Duodenal mucosa (tissue), 2 donors: Measurements from ENCODE around the gene TECPR2.

Source experiments
- H3K27ac ChIP-seq: one replicate; pipeline ENCODE4 v1.7.0; 2013; ENCODE audit warnings: low read depth, low read length
- H3K27me3 ChIP-seq, 2 donors: one replicate each; pipeline ENCODE4 v1.7.0; 2013; ENCODE audit warnings: low read length in 2 of 2, control low read depth in 1 of 2; ENCODE audit not compliant: insufficient read depth in 2 of 2, control insufficient read depth in 1 of 2
- H3K36me3 ChIP-seq, 2 donors: one replicate each; pipeline ENCODE4 v1.7.0; 2013; ENCODE audit warnings: low read length in 2 of 2, control low read depth in 1 of 2; ENCODE audit not compliant: insufficient read depth in 2 of 2, control insufficient read depth in 1 of 2
- H3K4me1 ChIP-seq, 2 donors: one replicate each; pipeline ENCODE4 v1.7.0; 2013; ENCODE audit warnings: low read length in 2 of 2, control low read depth in 1 of 2; ENCODE audit not compliant: insufficient read depth in 2 of 2, control insufficient read depth in 1 of 2
- H3K4me3 ChIP-seq, 2 donors: one replicate each; pipeline ENCODE4 v1.7.0; 2013; ENCODE audit warnings: low read length in 2 of 2, low read depth in 1 of 2
- H3K9ac ChIP-seq, 2 donors: one replicate each; pipeline ENCODE4 v1.7.0; 2013; ENCODE audit warnings: low read length in 2 of 2, low read depth in 1 of 2
- H3K9me3 ChIP-seq, 2 donors: one replicate each; pipeline ENCODE4 v1.7.0; 2013; ENCODE audit warnings: low read length in 2 of 2, control low read depth in 1 of 2; ENCODE audit not compliant: control insufficient read depth in 1 of 2

Gene TECPR2, protein sequence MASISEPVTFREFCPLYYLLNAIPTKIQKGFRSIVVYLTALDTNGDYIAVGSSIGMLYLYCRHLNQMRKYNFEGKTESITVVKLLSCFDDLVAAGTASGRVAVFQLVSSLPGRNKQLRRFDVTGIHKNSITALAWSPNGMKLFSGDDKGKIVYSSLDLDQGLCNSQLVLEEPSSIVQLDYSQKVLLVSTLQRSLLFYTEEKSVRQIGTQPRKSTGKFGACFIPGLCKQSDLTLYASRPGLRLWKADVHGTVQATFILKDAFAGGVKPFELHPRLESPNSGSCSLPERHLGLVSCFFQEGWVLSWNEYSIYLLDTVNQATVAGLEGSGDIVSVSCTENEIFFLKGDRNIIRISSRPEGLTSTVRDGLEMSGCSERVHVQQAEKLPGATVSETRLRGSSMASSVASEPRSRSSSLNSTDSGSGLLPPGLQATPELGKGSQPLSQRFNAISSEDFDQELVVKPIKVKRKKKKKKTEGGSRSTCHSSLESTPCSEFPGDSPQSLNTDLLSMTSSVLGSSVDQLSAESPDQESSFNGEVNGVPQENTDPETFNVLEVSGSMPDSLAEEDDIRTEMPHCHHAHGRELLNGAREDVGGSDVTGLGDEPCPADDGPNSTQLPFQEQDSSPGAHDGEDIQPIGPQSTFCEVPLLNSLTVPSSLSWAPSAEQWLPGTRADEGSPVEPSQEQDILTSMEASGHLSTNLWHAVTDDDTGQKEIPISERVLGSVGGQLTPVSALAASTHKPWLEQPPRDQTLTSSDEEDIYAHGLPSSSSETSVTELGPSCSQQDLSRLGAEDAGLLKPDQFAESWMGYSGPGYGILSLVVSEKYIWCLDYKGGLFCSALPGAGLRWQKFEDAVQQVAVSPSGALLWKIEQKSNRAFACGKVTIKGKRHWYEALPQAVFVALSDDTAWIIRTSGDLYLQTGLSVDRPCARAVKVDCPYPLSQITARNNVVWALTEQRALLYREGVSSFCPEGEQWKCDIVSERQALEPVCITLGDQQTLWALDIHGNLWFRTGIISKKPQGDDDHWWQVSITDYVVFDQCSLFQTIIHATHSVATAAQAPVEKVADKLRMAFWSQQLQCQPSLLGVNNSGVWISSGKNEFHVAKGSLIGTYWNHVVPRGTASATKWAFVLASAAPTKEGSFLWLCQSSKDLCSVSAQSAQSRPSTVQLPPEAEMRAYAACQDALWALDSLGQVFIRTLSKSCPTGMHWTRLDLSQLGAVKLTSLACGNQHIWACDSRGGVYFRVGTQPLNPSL (N-terminal part only)

GRCh38 chr14:102362545-102363181 lies at the start of gene TECPR2, which contains the start of gene CINP:
TECPR2 (plus strand) TSS chr14:102362941; CDS start chr14:102376722, 13,781 bp downstream.
CINP (minus strand) TSS chr14:102362890; CDS start chr14:102362851, 39 bp downstream.
- H3K27ac ChIP-seq, result peak within 1 kb of the TSS; percentile 91
- H3K27me3 ChIP-seq, result no peaks in the 10 kb centered on the region
- peaks cover 19 to 20% of the 10 kb centered on the region in 2 donors for H3K4me1 ChIP-seq

GRCh38 chr14:102314242-102315011 lies 48.3 kb upstream of the TECPR2 start:
- peaks cover 12 to 36% of the 10 kb centered on the region in 2 donors for H3K4me1 ChIP-seq
- no peaks in the 10 kb centered on the region for H3K9me3 ChIP-seq
- peak overlapping the region; percentile 71 to 85 for H3K4me3 ChIP-seq
- H3K9ac ChIP-seq, result peak overlapping the region; percentile 20 to 80
- H3K27me3 ChIP-seq, result no peaks in the 10 kb centered on the region
- no peak overlapping the region for H3K27ac ChIP-seq
- no peaks in the 10 kb centered on the region for H3K36me3 ChIP-seq

More at GRCh38 chr14:102362545-102363181, at the start of gene TECPR2, which contains the start of gene CINP:
- H3K9ac ChIP-seq, result peak within 1 kb of the TSS; percentile 88 to 90
- H3K36me3 ChIP-seq, result peaks cover 0 to 23% of the 10 kb centered on the region in 2 donors
- peak within 1 kb of the TSS; percentile 95 to 99 for H3K4me3 ChIP-seq
- H3K9me3 ChIP-seq, result no peaks in the 10 kb centered on the region

- Histone ChIP-seq H3K4me3 (no peak overlapping the region), H3K27ac (no peak overlapping the region), H3K27me3 (no peaks in the 10 kb centered on the region), H3K9ac (no peak overlapping the region), H3K9me3 (no peaks in the 10 kb centered on the region), H3K36me3 (no peaks in the 10 kb centered on the region), H3K4me1 (peaks cover 12 to 37% of the 10 kb centered on the region in 2 donors)
Measured at GRCh38 chr14:102315121-102315520, 47.6 kb upstream of the TECPR2 start.

DNA sequence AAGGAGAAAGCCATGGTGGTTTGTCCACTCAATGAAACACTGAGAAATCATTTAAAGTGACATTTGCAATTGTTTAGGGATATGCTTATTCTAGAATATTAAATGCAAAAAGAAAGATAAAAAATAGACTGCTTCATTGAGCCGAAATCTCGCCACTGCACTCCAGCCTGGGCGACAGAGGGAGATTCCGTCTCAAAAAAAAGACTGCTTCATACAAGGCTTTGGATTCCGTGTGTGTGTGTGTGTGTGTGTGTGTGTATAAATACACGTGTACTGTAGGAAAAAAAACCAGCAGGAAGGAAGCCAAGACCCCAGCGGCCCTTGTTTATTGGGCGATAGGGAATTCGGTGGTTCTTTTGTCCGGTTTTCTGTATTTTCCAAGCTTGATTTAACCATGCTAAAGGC lies 46.4 kb upstream of the TECPR2 start:
- Histone ChIP-seq H3K4me3 (peak overlapping the region; percentile 81 to 82), H3K36me3 (no peaks in the 10 kb centered on the region), H3K27ac (no peak overlapping the region), H3K9me3 (no peaks in the 10 kb centered on the region), H3K4me1 (peaks cover 24 to 49% of the 10 kb centered on the region in 2 donors), H3K27me3 (no peaks in the 10 kb centered on the region), H3K9ac (peak overlapping the region; percentile 44 to 67)

DNA sequence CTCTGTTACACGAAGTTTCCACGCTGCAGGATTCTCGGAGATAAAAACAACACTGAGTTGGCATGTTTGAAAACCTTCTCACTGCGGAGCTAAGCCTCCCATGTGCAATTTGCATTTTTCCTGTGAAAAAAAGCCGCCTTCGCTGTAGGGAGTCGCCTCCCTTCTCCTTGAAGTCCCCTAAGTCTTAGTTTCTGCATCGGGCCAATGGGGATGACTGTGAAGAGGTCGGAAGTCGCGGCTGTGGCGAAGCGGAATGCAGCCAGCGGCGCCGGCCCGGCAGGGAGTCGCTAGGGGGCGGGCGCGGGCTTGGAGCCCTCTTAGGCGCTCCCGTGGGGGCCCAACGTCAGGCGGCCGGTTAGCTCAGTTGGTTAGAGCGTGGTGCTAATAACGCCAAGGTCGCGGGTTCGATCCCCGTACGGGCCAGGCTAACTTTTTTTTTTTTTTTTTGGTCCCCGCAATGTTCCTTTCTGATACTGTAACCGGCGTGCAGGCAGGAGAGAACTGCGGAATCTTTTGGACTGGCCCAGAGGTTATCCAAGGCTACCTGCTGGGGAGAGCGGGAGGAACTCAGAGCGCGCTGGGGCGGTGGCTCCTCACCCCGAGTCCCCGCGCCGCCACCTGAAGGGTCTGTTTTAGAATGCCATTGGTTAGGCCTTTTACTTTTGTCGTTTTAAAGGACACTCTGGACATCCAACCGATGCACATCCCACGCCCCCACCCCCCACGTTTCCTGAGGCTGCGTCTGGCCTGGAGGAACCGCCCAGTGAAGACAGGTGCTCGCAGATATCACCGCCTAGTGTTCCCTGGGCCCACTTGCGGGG lies 45.8 kb upstream of the TECPR2 start:
- Histone ChIP-seq H3K4me1 (peaks cover 30 to 56% of the 10 kb centered on the region in 2 donors), H3K27me3 (no peaks in the 10 kb centered on the region), H3K4me3 (peak overlapping the region; percentile 81 to 82), H3K9ac (peak overlapping the region; percentile 67 to 74), H3K9me3 (no peaks in the 10 kb centered on the region), H3K27ac (peak overlapping the region; percentile 65), H3K36me3 (no peaks in the 10 kb centered on the region)

DNA sequence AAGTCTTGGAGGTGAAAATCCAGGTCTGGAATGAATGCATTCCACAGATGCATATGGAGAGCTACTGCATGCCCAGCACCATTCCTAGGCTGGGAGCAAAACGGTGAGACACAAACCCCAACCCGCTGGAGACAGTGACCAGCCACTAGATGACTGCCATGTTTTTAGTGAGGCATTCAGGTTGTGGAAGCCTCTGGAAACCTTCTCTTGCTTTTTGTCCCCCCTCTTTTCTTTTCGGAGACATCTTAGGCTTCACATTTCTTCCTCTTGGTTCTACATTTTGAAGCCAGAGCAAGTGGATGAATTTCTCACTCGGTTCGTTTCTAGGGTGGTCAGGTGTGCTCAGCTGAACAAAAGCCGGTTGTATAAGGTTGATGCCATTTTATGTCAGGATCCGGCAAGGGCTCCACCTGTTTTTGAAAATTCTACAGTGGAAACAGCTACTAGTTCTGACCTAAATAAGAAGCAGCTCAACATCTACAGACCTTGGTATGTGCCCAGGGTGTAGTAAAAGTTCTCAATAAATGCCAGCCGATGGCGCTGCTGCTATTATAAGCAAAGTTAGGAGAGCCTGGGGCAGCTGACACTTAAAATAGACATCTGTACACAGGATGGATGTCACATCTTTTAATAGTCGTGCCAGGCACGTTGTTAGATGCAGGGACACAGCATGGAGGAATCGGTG lies 45.0 kb upstream of the TECPR2 start:
- no peaks in the 10 kb centered on the region for H3K9me3 ChIP-seq
- H3K9ac ChIP-seq, result peak overlapping the region; percentile 65 to 74
- H3K27me3 ChIP-seq, result no peaks in the 10 kb centered on the region
- H3K27ac ChIP-seq, result peak overlapping the region; percentile 65
- H3K36me3 ChIP-seq, result no peaks in the 10 kb centered on the region
- H3K4me3 ChIP-seq, result peak overlapping the region; percentile 81 to 82
- peaks cover 37 to 63% of the 10 kb centered on the region in 2 donors for H3K4me1 ChIP-seq

- H3K9ac ChIP-seq, result peak overlapping the region; percentile 75 to 93
- H3K27me3 ChIP-seq, result no peaks in the 10 kb centered on the region
- peak overlapping the region; percentile 85 to 90 for H3K4me3 ChIP-seq
- peaks cover 40 to 63% of the 10 kb centered on the region in 2 donors for H3K4me1 ChIP-seq
- peak overlapping the region; percentile 80 for H3K27ac ChIP-seq
- H3K9me3 ChIP-seq, result no peaks in the 10 kb centered on the region
- H3K36me3 ChIP-seq, result no peaks in the 10 kb centered on the region
Measured at GRCh38 chr14:102318781-102319276, 43.9 kb upstream of the TECPR2 start.
